Tibial artery (tissue), 4 donors: Measurements from ENCODE around the gene LPCAT4.
A peak's percentile ranks its signal among the peaks of the same experiment; 100 is the strongest.

Source experiments
- DNase-seq, 2 donors: peaks; one replicate each; pipeline ENCODE4 v3.0.0-alpha.2; 2019
- H3K27ac ChIP-seq, 2 donors: fragments of 200-600 bp; sonication (generic) in 1 of 2; 1 replicate in 1 of 2; 2 replicates in 1 of 2; pipeline ENCODE4 v1.5.1; 2018 to 2019; ENCODE audit warnings: mild to moderate bottlenecking in 1 of 2
- H3K27me3 ChIP-seq, 2 donors: fragments of 200-600 bp; sonication (generic) in 1 of 2; one replicate each; pipeline versions ENCODE4 v1.5.1 to v1.6.0; 2016 to 2019
- H3K36me3 ChIP-seq, 3 donors: fragments of 200-600 bp; sonication (generic) in 2 of 3; one replicate each; pipeline ENCODE4 v1.5.1; 2016 to 2019; ENCODE audit warnings: mild to moderate bottlenecking in 2 of 3
- H3K4me1 ChIP-seq, 4 donors: fragments of 200-600 bp; sonication (generic) in 2 of 4; 1 replicate in 3 of 4; 2 replicates in 1 of 4; pipeline ENCODE4 v1.5.1; 2016 to 2019
- H3K4me3 ChIP-seq, 2 donors: fragments of 200-600 bp; sonication (generic) in 1 of 2; 1 replicate in 1 of 2; 2 replicates in 1 of 2; pipeline ENCODE4 v1.5.1; 2018 to 2019; ENCODE audit warnings: mild to moderate bottlenecking in 2 of 2
- H3K9me3 ChIP-seq, 3 donors: fragments of 200-600 bp; sonication (generic) in 1 of 3; one replicate each; pipeline ENCODE4 v1.5.1; 2016 to 2019
- intact Hi-C: fragments of 100-400 bp; cut with DNase I; formaldehyde crosslinking; loops from one replicate; pipeline ENCODE4 v1.15.0; 2023; ENCODE audit warnings: low total_unique reads
- TF ChIP-seq, protein P1 (sequence below), 2 experiments: fragments of 200-600 bp in 1 of 2; fragments of 450-650 bp in 1 of 2; IDR thresholded peaks; one replicate each; pipeline ENCODE4 v1.5.1; 2017 to 2019; ENCODE audit warnings: antibody characterized with exemption in 2 of 2, mild to moderate bottlenecking in 1 of 2, moderate library complexity in 1 of 2

The LPCAT4 gene

DNA sequence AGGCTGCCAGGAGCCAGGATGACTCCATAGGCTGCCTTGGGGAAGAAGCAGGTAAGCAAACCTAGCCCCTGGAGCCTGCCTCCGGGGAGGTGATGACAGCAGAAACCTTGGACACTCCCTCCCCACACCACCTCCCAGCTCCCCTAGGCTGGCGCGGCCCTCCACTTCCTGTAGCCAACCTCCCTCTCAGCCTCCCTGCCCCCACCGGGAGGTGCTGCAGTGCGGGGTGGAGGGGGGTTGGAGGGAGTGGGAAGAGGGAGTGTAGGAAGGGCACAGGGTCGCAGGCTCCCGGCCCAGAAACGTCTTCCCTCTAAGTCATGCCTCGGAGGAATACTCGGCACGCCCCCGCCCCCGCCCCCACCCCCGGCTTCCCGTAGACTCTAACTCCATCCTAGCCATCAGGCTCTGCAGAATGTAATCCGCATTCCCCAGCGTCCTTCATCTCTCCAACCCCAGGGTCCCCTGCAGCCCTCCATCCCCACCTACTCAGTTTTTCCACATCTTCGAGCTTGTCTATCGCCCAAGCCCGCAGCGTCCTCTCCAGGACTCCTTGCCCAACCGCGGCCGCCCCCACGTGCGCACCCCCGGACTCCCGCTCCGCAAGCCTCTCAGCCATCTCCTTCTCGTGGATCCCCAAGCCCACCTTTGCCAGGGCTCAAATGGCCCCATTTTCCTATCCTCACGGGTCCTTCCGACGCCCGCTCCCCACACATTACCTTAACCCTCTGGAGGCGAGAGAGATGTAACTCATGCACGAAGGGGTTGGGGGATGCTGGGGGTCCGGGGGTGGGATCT, 528 bp downstream of the LPCAT4 start:
- peak; percentile 33 to 76 for DNase-seq
- TF ChIP-seq, protein P1, sequence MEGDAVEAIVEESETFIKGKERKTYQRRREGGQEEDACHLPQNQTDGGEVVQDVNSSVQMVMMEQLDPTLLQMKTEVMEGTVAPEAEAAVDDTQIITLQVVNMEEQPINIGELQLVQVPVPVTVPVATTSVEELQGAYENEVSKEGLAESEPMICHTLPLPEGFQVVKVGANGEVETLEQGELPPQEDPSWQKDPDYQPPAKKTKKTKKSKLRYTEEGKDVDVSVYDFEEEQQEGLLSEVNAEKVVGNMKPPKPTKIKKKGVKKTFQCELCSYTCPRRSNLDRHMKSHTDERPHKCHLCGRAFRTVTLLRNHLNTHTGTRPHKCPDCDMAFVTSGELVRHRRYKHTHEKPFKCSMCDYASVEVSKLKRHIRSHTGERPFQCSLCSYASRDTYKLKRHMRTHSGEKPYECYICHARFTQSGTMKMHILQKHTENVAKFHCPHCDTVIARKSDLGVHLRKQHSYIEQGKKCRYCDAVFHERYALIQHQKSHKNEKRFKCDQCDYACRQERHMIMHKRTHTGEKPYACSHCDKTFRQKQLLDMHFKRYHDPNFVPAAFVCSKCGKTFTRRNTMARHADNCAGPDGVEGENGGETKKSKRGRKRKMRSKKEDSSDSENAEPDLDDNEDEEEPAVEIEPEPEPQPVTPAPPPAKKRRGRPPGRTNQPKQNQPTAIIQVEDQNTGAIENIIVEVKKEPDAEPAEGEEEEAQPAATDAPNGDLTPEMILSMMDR (IDR thresholded peaks at IDR 0.05): no peak
- Histone ChIP-seq H3K36me3 (peaks cover 0 to 25% (median 3%) of the 10 kb centered on the region in 3 donors), H3K9me3 (no peaks in the 10 kb centered on the region), H3K4me3 (peak overlapping the region; percentile 63 to 80), H3K27me3 (no peaks in the 10 kb centered on the region), H3K4me1 (peaks cover 0 to 20% (median 17%) of the 10 kb centered on the region in 4 donors), H3K27ac (peak overlapping the region; percentile 85 to 89)
- intact Hi-C loops: loop anchor here (1.0 to 10.0 kb wide), 3 partner anchors 23 to 302 kb away; partner anchors contain the start of genes NOP10 and NUTM1

DNA sequence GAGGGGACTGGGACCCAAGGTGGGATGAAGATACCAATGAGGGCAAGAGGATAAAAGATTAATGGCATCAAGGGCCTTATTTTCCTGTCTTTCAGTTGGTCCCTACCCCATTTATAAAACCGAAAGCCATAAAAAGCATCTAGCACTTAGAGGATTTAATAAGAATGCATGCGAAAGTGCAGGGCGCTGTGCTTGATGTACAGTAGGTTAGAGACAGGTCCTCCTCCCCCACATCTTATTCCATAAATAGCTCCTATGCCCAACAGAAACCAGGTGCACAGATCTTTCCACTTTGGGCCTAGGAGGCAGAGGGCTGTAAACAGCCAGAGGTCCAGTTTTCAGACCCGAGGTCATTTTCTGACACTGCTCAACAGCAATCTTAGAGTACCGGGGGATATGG, 1.2 kb downstream of the LPCAT4 start:
- H3K4me1 ChIP-seq: peaks cover 0 to 20% (median 17%) of the 10 kb centered on the region in 4 donors
- no peaks in the 10 kb centered on the region for H3K27me3 ChIP-seq
- H3K27ac ChIP-seq: peak overlapping the region; percentile 85 to 89
- peak overlapping the region; percentile 63 to 80 for H3K4me3 ChIP-seq
- intact Hi-C loops: loop anchor here (10.0 kb wide), 2 partner anchors 131 to 301 kb away; no protein-coding TSS in a partner anchor
- H3K9me3 ChIP-seq: no peaks in the 10 kb centered on the region
- no peak for DNase-seq
- TF ChIP-seq, protein P1 (IDR thresholded peaks at IDR 0.05): no peak
- H3K36me3 ChIP-seq: peaks cover 0 to 30% (median 3%) of the 10 kb centered on the region in 3 donors

DNA sequence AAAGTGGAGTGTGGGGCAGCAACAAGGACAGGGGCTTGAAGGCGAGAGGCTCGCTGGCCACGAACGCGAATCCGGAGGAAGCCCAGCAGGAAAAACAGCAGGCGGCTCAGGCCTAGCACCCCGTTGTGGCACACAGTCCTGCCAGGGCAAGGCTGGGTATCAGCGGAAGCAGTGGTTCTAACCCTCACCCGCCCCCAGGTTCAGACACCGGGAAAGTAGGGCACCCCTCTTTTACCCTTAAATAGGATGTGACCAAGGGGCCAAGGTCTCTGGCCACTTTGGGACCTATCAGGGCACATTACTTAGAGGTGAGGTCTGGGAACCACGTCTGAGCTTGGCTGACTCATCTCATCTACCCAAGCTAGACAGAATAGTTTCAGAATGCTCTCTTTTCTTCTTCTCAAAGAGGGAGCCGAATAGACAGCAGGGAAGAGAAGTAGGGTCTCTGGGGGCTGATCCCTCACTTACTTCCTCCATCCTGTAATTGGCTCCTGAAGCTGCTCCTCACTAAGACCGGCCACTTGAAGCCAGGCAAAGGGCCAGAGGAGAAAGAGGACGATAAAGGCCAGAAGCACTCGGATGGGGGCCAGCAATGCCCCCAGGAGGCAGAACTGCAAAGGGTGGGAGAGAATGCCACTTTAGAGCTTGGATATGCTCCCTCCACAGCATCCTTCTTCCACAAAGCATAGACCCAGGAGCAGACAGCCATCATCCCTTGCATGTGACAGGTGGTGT, 1.7 kb downstream of the LPCAT4 start:
- H3K9me3 ChIP-seq: no peaks in the 10 kb centered on the region
- H3K27me3 ChIP-seq: no peaks in the 10 kb centered on the region
- TF ChIP-seq, protein P1 (IDR thresholded peaks at IDR 0.05): no peak
- H3K27ac ChIP-seq: peak overlapping the region in 1 of 2 donors; percentile 89
- peaks cover 0 to 34% (median 4%) of the 10 kb centered on the region in 3 donors for H3K36me3 ChIP-seq
- H3K4me1 ChIP-seq: peaks cover 0 to 20% (median 17%) of the 10 kb centered on the region in 4 donors
- intact Hi-C loops: loop anchor here (10.0 kb wide), 2 partner anchors 130 to 300 kb away; no protein-coding TSS in a partner anchor
- peak overlapping the region; percentile 63 to 80 for H3K4me3 ChIP-seq
- no peak for DNase-seq

DNA sequence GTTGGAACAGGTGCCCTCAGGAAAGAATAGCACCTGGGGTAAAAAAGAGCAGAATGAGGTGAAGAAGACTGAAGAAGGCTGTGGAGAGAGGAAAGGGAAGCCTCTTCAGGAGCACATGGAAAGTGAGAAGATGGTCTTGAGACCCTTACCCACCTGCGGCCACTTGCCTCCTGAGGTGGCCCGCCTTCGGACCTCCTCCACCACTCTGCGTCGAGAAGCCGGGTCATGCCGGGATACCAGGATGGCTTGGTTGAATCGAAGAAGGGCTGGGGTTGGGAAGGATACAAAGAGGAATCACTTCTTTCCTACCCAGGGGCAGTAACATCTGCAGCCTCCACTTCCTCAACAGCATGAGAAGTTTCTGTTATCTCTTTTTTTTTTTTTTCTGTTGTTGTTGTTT, 3.0 kb downstream of the LPCAT4 start:
- TF ChIP-seq, protein P1 (IDR thresholded peaks at IDR 0.05): no peak
- peaks cover 0 to 20% (median 17%) of the 10 kb centered on the region in 4 donors for H3K4me1 ChIP-seq
- intact Hi-C loops: loop anchor here (10.0 kb wide), 2 partner anchors 129 to 299 kb away; no protein-coding TSS in a partner anchor
- H3K27ac ChIP-seq: no peak overlapping the region
- H3K27me3 ChIP-seq: no peaks in the 10 kb centered on the region
- DNase-seq: no peak
- H3K9me3 ChIP-seq: no peaks in the 10 kb centered on the region
- H3K36me3 ChIP-seq: peaks cover 0 to 46% (median 14%) of the 10 kb centered on the region in 3 donors
- no peak overlapping the region for H3K4me3 ChIP-seq

DNA sequence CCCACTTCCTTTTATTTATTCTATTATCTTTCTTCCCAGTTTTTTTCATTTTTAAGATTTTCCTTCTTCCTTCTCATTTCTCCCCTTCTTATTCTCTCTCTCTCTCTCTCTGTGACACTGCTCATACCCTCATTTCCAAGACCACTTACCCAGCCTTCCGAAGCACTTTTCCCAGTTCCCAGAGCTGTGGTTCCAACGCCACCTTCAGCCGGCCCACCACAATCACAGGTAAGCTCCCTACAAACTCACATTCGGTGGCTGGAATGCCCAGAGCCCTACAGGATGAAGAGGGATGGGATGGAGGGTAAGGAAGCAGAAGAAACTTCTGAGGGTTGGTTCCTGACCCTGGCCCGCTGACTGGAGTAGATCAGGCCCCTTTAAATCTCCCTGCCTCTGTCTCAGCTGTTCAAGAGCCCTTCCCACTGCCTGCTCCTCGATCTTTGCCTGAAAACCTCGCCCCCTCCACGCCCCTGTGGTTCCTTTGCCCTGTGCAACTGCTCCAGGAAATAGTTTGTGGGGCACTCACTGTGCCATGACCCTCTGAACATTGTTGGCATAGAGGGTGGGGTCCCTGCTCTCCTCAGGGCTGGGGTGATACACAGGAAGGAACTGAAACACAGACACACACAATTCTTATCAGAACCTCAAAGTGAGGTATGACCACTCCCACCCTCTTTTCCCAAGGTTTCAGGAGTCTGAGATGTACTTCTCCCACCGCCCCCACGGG, 4.8 kb downstream of the LPCAT4 start:
- Histone ChIP-seq H3K36me3 (peaks cover 0 to 63% (median 24%) of the 10 kb centered on the region in 3 donors), H3K4me3 (no peak overlapping the region), H3K27ac (no peak overlapping the region), H3K4me1 (peaks cover 0 to 13% (median 11%) of the 10 kb centered on the region in 4 donors), H3K9me3 (no peaks in the 10 kb centered on the region), H3K27me3 (no peaks in the 10 kb centered on the region)
- intact Hi-C loops: loop anchor here (10.0 kb wide), 2 partner anchors 127 to 297 kb away; no protein-coding TSS in a partner anchor
- DNase-seq: no peak
- TF ChIP-seq, protein P1 (IDR thresholded peaks at IDR 0.05): no peak
